Stimulated activated memory B cell treated with anti-CD40 and anti-IgM and Interleukin-4, amounts not matched to agents 10 μg/mL and 1 μg/mL and 100 μg/mL, for 72 hours (primary cell): ENCODE measurements around the gene PRKAR2B.

ENCODE experiments used
- ATAC-seq: fragments of 150-1000 bp; cut with Tn5 transposase; 2 replicates; pipeline ENCODE4 v1.10.0; 2021
- H3K27ac Mint-ChIP-seq: one replicate; pipeline ENCODE4 v1.8.0; 2022; ENCODE audit warnings: mild to moderate bottlenecking, mixed read lengths
- H3K27me3 Mint-ChIP-seq: one replicate; pipeline ENCODE4 v1.8.0; 2022; ENCODE audit warnings: mixed read lengths
- H3K36me3 Mint-ChIP-seq: one replicate; pipeline ENCODE4 v1.8.0; 2022; ENCODE audit warnings: mixed read lengths
- H3K4me1 Mint-ChIP-seq: one replicate; pipeline ENCODE4 v1.8.0; 2022; ENCODE audit warnings: mixed read lengths
- H3K4me3 Mint-ChIP-seq: one replicate; pipeline ENCODE4 v1.8.0; 2022; ENCODE audit warnings: mild to moderate bottlenecking, moderate library complexity, mixed read lengths
- H3K9me3 Mint-ChIP-seq: one replicate; pipeline ENCODE4 v1.8.0; 2022; ENCODE audit warnings: mixed read lengths

Gene PRKAR2B

DNA sequence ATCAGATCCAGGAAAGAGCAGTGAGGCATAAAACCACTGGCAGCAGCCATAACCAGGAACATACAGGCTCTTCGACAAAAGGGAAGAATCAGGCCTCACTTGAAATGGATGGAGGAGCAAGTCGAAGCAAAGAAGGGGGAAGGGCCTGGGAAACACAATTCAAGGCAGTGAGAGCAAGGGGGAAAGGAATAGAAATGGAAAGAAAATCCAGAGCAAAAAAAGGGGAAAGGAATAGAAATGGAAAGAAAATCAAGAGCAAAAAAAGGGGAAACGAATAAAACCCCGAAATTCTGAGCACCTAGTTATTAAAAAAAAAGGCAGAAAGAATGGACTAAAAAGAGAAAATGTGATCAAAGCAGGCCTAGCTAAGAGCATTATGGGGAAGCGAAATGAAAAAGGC, 24.1 kb upstream of the PRKAR2B start:
- Mint-ChIP-seq H3K9me3 (no peaks in the 10 kb centered on the region), H3K4me3 (no peak overlapping the region), H3K27me3 (no peaks in the 10 kb centered on the region), H3K4me1 (no peaks in the 10 kb centered on the region), H3K36me3 (no peaks in the 10 kb centered on the region), H3K27ac (no peak overlapping the region)
- no peak for ATAC-seq

GRCh38 chr7:107021600-107021999, 22.9 kb upstream of the PRKAR2B start:
- no peaks in the 10 kb centered on the region for H3K27me3 Mint-ChIP-seq
- H3K36me3 Mint-ChIP-seq, result no peaks in the 10 kb centered on the region
- H3K4me3 Mint-ChIP-seq, result no peak overlapping the region
- no peak for ATAC-seq
- no peaks in the 10 kb centered on the region for H3K4me1 Mint-ChIP-seq
- H3K9me3 Mint-ChIP-seq, result no peaks in the 10 kb centered on the region
- no peak overlapping the region for H3K27ac Mint-ChIP-seq

DNA sequence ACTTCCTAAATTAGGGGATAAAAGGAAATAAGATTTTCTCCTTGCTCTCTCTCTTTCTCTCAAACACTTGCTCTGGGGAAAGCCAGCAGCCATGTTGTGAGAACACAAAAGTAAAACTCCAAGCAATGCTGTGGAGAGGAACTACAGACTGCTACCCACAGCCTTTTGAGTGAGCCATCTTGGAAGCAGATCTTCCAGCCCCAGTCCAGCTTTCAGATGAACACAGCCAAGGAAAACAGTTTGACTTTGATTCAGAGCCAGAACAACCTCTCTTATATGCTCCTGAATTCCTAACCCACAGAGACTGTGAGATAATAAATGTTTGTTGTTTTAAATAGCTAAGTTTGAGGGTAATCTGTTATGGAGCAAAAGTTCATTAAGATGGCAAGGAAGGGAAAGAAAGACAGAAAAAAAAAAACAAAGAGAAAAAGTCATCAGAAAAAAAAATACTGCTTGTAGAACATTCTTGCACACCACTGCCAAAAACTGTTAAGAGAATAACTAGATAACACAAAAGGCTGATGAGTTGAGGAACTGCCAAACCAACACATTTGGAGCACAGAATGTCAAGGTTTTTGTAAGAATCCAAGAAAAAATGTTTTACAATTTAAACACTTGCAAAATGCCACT, 20.9 kb upstream of the PRKAR2B start:
- Mint-ChIP-seq H3K36me3 (no peaks in the 10 kb centered on the region), H3K9me3 (no peaks in the 10 kb centered on the region), H3K4me1 (peaks cover 11% of the 10 kb centered on the region), H3K27me3 (no peaks in the 10 kb centered on the region), H3K4me3 (no peak overlapping the region), H3K27ac (no peak overlapping the region)
- no peak for ATAC-seq

GRCh38 chr7:107024906-107025305, 19.6 kb upstream of the PRKAR2B start:
- H3K27ac Mint-ChIP-seq, result no peak overlapping the region
- H3K4me3 Mint-ChIP-seq, result no peak overlapping the region
- H3K27me3 Mint-ChIP-seq, result no peaks in the 10 kb centered on the region
- H3K36me3 Mint-ChIP-seq, result no peaks in the 10 kb centered on the region
- ATAC-seq, result no peak
- peaks cover 11% of the 10 kb centered on the region for H3K4me1 Mint-ChIP-seq
- H3K9me3 Mint-ChIP-seq, result no peaks in the 10 kb centered on the region

GRCh38 chr7:107025449-107026103, 18.9 kb upstream of the PRKAR2B start:
- H3K27me3 Mint-ChIP-seq, result no peaks in the 10 kb centered on the region
- no peak for ATAC-seq
- H3K27ac Mint-ChIP-seq, result no peak overlapping the region
- no peaks in the 10 kb centered on the region for H3K36me3 Mint-ChIP-seq
- peaks cover 11% of the 10 kb centered on the region for H3K4me1 Mint-ChIP-seq
- H3K9me3 Mint-ChIP-seq, result no peaks in the 10 kb centered on the region
- no peak overlapping the region for H3K4me3 Mint-ChIP-seq

GRCh38 chr7:107026166-107026565, 18.3 kb upstream of the PRKAR2B start:
- peaks cover 11% of the 10 kb centered on the region for H3K4me1 Mint-ChIP-seq
- ATAC-seq, result no peak
- no peaks in the 10 kb centered on the region for H3K36me3 Mint-ChIP-seq
- H3K9me3 Mint-ChIP-seq, result no peaks in the 10 kb centered on the region
- no peaks in the 10 kb centered on the region for H3K27me3 Mint-ChIP-seq
- H3K27ac Mint-ChIP-seq, result no peak overlapping the region
- H3K4me3 Mint-ChIP-seq, result no peak overlapping the region

DNA sequence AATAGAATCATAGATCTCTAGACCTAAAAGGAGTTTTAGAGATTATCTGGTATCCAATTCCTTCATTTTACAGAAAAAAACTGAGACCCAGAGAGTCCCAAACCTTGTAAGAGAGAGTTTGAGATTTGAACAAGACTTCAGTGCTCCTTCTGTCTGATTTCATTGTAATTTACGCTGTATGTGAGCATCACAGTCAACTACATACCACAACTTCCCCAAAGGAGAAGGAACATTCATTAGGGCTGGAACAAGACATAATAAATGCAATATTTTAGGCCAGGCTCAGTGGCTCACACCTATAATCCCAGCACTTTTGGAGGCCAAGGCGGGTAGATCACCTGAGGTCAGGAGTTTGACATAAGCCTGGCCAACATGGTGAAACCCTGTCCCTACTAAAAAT, 17.3 kb upstream of the PRKAR2B start:
- H3K4me1 Mint-ChIP-seq, result peaks cover 11% of the 10 kb centered on the region
- no peaks in the 10 kb centered on the region for H3K36me3 Mint-ChIP-seq
- H3K27ac Mint-ChIP-seq, result no peak overlapping the region

DNA sequence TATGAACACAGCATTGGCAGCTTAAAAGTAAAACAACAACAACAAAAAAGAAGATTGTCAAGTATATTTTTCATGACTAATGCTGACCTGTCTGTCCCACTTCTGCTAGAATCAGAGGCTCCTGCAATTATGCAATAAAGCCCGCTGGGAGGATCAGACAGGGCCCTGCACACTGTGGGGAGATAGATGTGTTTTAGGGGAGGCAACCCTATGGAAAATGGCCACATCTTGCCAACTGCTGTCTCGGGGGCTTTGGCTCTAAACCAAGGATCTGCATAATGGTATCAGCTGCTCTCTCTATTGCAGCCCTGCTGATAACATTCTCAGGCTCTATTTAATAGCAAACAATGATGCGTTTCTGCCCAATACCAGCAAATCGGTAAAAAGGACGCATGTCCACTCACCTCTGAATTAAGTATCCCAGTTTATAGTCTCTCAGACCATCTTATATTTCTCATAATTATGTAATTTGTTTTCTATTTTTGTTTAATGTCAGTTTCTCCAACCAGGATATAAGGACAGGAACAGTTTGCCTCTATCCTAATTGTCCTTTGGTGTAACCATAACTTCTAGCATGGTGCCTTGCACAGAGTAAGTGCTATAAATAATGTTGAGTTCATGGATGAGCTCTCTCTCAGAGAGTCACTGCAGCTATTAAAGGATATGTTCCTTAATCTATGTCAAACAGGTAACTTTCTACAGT, 15.3 kb upstream of the PRKAR2B start:
- ATAC-seq, result no peak
- Mint-ChIP-seq H3K9me3 (no peaks in the 10 kb centered on the region), H3K27ac (no peak overlapping the region), H3K4me1 (peaks cover 11% of the 10 kb centered on the region), H3K4me3 (no peak overlapping the region), H3K36me3 (no peaks in the 10 kb centered on the region), H3K27me3 (no peaks in the 10 kb centered on the region)

More for the DNA sequence above, 17.3 kb upstream of the PRKAR2B start:
- ATAC-seq, result no peak
- Mint-ChIP-seq H3K9me3 (no peaks in the 10 kb centered on the region), H3K27me3 (no peaks in the 10 kb centered on the region), H3K4me3 (no peak overlapping the region)

- ATAC-seq, result no peak
- H3K36me3 Mint-ChIP-seq, result no peaks in the 10 kb centered on the region
- no peak overlapping the region for H3K4me3 Mint-ChIP-seq
- H3K27me3 Mint-ChIP-seq, result peaks cover 1% of the 10 kb centered on the region
- no peaks in the 10 kb centered on the region for H3K9me3 Mint-ChIP-seq
- H3K27ac Mint-ChIP-seq, result no peak overlapping the region
- H3K4me1 Mint-ChIP-seq, result peaks cover 11% of the 10 kb centered on the region
These were observed 14.7 kb upstream of the PRKAR2B start for GRCh38 chr7:107029764-107030286.

DNA sequence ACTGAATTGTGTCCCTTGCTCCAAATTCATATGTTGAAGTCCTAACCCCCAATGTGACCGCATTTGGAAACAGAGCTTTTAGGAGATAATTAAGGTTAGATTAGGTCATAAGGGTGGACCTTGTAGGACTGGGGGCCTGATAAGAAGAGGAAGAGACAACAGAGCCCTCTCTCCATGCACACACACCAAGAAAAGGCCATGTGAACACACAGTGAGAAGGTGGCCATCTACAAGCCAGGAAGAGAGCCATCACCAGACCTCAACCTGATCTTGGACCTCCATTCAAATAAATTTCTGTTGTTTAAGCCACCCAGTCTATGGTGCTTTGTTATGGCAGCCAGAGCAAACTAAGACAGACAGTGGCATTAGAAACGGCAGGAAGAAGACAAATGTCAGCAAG, 12.5 kb upstream of the PRKAR2B start:
- Mint-ChIP-seq H3K36me3 (no peaks in the 10 kb centered on the region), H3K27ac (no peak overlapping the region), H3K4me3 (no peak overlapping the region), H3K9me3 (peaks cover 7% of the 10 kb centered on the region), H3K27me3 (peaks cover 8% of the 10 kb centered on the region), H3K4me1 (peaks cover 10% of the 10 kb centered on the region)
- ATAC-seq, result no peak

GRCh38 chr7:107032720-107033438, 11.6 kb upstream of the PRKAR2B start:
- H3K4me1 Mint-ChIP-seq, result peaks cover 2% of the 10 kb centered on the region
- no peak overlapping the region for H3K27ac Mint-ChIP-seq
- peaks cover 8% of the 10 kb centered on the region for H3K27me3 Mint-ChIP-seq

DNA sequence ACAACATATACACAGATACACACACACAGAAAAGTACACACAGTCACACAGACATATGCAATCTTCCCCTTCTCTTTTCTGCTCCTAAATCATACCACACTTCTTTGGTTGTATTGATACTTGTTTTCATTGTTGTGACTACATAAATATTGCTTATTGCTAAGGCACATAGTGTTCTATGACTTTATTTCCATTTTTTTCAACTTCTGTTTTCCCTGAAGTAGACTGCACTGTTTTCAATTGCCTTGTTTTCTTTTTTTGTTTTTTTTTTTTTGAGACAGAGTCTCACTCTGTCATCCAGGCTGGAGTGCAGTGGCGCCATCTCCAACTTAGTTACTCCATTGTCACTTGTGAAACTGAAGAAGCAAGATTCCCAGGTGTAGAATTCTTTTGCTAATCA, 10.0 kb upstream of the PRKAR2B start:
- Mint-ChIP-seq H3K27me3 (peaks cover 8% of the 10 kb centered on the region), H3K27ac (no peak overlapping the region), H3K4me1 (no peaks in the 10 kb centered on the region), H3K9me3 (peaks cover 7% of the 10 kb centered on the region), H3K36me3 (no peaks in the 10 kb centered on the region), H3K4me3 (no peak overlapping the region)
- no peak for ATAC-seq

More at GRCh38 chr7:107032720-107033438, 11.6 kb upstream of the PRKAR2B start:
- peaks cover 7% of the 10 kb centered on the region for H3K9me3 Mint-ChIP-seq
- no peaks in the 10 kb centered on the region for H3K36me3 Mint-ChIP-seq
- no peak for ATAC-seq
- no peak overlapping the region for H3K4me3 Mint-ChIP-seq

- no peak for ATAC-seq
- Mint-ChIP-seq H3K27ac (no peak overlapping the region), H3K4me1 (no peaks in the 10 kb centered on the region), H3K9me3 (peaks cover 7% of the 10 kb centered on the region), H3K27me3 (peaks cover 8% of the 10 kb centered on the region), H3K4me3 (no peak overlapping the region), H3K36me3 (no peaks in the 10 kb centered on the region)
These were observed 9.1 kb upstream of the PRKAR2B start for GRCh38 chr7:107035446-107035845.

DNA sequence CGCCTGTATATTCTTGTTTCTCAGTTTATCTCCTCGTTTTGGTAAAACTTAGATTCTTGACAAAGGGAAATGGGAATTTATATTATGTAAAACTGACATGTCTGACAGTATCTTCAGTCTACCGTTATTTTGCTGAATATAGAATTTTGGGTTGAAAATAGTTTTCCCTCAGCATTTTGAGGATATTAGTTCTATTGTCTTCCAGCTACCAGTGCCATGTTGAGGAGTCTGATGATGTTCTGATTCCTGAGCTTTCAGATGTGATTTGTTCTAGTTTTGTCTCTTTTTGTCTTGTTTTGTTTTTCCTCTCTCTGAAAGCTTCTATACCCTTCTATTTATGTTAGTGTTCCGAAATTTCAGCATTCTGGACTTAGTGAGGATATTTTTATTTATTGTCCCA, 8.0 kb upstream of the PRKAR2B start:
- no peaks in the 10 kb centered on the region for H3K4me1 Mint-ChIP-seq
- peaks cover 7% of the 10 kb centered on the region for H3K9me3 Mint-ChIP-seq
- no peaks in the 10 kb centered on the region for H3K36me3 Mint-ChIP-seq

More for the DNA sequence above, 8.0 kb upstream of the PRKAR2B start:
- peaks cover 8% of the 10 kb centered on the region for H3K27me3 Mint-ChIP-seq
- ATAC-seq, result no peak
- no peak overlapping the region for H3K4me3 Mint-ChIP-seq
- no peak overlapping the region for H3K27ac Mint-ChIP-seq
